HG03342 (cell line): ENCODE data around the gene PPHLN1.

Experiments
- ATAC-seq: cut with Tn5 transposase; IDR thresholded peaks from one replicate; pipeline ENCODE4 v1.9.1; 2021; ENCODE audit warnings: mild to moderate bottlenecking, moderate library complexity; ENCODE audit not compliant: unreplicated experiment

Gene PPHLN1, protein sequence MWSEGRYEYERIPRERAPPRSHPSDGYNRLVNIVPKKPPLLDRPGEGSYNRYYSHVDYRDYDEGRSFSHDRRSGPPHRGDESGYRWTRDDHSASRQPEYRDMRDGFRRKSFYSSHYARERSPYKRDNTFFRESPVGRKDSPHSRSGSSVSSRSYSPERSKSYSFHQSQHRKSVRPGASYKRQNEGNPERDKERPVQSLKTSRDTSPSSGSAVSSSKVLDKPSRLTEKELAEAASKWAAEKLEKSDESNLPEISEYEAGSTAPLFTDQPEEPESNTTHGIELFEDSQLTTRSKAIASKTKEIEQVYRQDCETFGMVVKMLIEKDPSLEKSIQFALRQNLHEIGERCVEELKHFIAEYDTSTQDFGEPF

DNA sequence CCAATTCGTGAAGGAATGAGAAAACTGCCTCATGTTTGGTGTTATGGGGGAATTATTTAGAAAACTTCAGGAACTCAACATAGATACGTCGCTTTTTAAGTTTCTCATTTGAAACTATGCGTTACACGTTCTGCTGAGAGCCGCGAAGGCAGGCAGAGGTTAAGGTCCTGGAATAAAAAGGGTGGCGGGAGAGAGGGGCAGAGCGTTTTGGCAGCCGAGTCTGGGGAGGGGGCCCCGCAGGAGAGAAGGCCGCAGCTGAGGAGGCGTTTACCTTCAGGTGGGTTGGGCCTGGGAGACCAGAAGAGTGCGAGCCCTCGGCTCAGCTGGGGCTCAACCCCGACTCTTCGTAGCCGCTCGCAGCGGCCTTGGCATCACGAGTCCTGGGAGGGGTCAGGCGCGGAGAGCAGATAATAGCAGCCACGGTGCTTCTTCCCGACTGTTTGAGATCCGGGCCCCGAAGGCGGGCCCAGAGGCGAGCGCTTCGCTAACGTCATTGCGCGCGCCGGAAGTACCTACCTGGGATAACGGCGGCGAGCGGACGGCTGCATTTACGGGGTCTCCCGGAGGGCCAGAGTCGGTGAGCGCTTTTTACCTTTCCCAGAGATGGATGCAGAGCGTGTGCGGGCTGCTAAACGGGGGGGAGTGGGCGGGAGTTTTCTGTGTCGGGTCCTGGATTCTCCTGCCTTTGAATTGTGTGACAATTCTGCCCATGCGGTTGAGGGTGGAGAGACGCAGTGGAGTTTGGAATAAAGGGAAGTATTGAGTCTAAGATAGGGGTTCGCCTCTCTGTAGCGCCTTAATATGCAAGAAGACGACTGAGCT, at the start of gene PPHLN1, which contains the start of gene ZCRB1:
PPHLN1 (plus strand) TSS at position 515 of the 822 bp plus-strand sequence. CDS start 9,736 bp downstream, outside the sequence.
ZCRB1 (minus strand) TSS at position 442 of the 822 bp plus-strand sequence. CDS start 1,992 bp downstream, outside the sequence.
- ATAC-seq = peak; percentile 90

DNA sequence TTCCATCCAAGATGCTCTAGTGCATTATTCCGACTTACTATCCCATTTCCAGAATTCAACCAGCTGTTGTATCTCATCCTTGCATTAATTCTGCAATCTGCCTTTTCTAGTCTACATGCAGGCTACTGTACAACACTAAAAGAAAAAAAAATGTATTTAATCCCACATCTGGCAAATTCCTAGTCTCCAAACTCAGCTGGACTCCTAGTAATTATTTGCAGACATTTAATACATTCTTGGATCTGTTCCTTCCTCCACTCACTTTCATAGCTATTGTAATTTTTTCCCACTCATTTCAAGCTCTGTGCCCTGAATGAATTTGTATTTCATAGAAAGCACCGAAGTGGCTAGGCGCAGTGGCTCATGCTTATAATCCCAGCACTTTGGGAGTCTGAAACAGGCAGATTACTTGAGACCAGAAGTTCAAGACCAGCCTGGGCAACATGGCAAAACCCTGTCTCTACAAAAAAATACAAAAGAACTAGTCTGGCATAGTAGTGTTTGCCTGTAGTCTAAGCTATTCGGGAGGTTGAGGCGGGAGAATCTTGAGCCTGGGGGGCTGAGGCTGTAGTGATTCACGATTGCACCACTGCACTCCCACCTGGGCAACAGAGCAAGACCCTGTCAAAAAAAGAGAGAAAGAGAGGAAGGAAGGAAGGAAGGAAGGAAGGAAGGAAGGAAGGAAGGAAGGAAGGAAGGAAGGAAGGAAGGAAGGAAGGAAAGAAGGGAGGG, 48.4 kb upstream of the PPHLN1 start:
- no peak for ATAC-seq

DNA sequence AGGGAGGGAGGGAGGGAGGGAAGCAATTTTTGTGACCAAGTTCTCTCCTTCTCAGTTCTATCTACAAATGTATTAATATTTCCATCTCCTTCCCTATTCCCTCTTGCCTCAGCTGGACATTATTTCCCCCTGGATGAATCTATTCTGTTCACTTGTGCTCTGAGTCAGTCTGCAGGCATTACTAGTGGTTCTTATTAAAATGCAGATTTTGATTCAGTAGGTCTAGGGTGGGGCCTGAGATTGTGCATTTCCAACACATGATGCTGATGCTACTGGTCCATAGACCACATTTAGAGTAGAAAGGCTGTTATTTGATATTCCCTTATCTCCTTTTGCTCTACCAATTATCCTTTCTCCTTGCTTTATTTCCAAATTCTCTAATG, 47.8 kb upstream of the PPHLN1 start:
- no peak for ATAC-seq

GRCh38 chr12:42281278-42281677, 44.7 kb upstream of the PPHLN1 start:
- no peak for ATAC-seq

- no peak for ATAC-seq
Measured at GRCh38 chr12:42281844-42282243, 44.1 kb upstream of the PPHLN1 start.

DNA sequence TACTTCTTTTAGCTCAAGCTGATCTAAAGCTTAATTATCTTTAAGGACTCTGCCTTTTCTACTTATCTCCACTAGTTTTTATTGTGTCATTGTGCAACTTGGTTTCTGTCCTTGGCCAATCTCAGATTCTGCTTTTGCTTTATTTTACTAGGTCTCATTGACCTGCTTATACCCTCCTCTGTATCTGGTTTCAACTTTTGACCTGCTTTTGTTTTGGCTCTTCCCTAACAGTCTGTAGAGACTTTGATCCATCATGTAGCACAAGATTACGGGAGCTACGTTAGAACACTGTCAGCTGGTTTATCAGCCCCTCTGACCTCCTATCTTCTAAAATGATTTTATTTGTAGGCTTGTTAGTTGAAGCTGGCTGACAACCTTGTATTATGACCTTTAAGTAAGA, 43.7 kb upstream of the PPHLN1 start:
- ATAC-seq = no peak

DNA sequence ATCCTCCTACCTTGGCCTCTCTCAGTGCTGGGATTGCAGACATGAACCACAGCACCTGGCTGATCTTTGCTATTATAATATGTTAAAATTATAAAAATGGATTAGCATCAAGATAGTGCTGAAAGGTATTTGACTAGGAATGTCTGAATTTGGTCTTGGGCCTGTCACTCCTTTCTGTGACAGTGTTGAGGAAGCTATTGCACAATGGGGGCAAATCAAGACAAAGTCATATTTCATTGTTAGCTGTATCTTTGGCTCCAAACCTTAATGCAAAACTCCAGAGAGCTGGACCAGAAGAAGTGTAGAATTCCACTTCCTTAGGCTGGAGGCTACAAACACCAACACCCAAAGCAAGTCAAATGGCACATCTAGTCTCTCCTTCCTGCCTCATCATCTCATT, 42.2 kb upstream of the PPHLN1 start:
- ATAC-seq = peak; percentile 14

- peak; percentile 64 for ATAC-seq
Measured at GRCh38 chr12:42284157-42284556, 41.8 kb upstream of the PPHLN1 start.

DNA sequence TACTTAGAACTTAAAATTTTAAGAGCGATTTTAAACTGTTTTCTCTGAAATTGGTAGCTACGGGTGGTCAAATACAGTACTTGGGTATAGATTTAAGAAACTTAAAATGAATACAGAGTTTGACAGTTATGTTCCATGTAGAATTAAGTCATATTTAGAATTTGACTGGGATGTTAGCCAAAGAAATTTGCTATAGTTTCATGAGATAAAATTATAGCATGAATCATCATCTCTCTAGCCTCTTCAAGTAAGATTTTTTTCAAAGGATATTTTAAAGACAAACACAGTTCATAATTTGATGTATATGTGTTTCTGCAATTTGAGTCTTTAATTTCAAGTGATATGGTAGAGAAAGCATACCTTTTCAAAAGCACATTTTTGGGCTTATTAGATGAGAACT, 41.1 kb upstream of the PPHLN1 start:
- ATAC-seq = no peak

- no peak for ATAC-seq
Measured at GRCh38 chr12:42285431-42285830, 40.5 kb upstream of the PPHLN1 start.

GRCh38 chr12:42286741-42287140, 39.2 kb upstream of the PPHLN1 start:
- no peak for ATAC-seq

GRCh38 chr12:42288544-42288943, 37.4 kb upstream of the PPHLN1 start:
- ATAC-seq = no peak

- ATAC-seq = no peak
Measured at GRCh38 chr12:42291680-42292079, 34.3 kb upstream of the PPHLN1 start.

- no peak for ATAC-seq
Measured at GRCh38 chr12:42296503-42297109, 29.4 kb upstream of the PPHLN1 start.

GRCh38 chr12:42298887-42299286, 27.1 kb upstream of the PPHLN1 start:
- ATAC-seq = no peak

- peak; percentile 85 for ATAC-seq
Measured at GRCh38 chr12:42299392-42300308, 26.3 kb upstream of the PPHLN1 start.

DNA sequence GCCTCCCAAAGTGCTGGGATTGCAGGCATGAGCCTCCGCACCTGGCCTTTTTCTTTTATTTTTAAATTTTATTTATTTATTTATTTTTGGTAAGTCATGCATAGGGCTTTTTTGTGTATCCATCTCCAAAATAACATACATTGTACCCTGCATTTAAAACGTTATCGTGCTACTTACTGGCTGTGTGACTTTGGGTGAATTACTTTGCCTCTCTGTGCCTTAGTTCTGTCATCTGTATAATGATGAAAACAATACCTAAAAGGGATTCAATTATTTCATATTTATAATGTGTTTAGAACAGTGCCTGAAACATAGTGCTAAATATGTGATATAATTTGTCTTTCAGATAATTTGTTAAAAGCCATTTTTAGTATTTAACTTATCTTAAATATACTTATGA, 19.7 kb upstream of the PPHLN1 start:
- ATAC-seq = no peak

GRCh38 chr12:42308390-42308789, 17.6 kb upstream of the PPHLN1 start:
- ATAC-seq = no peak

DNA sequence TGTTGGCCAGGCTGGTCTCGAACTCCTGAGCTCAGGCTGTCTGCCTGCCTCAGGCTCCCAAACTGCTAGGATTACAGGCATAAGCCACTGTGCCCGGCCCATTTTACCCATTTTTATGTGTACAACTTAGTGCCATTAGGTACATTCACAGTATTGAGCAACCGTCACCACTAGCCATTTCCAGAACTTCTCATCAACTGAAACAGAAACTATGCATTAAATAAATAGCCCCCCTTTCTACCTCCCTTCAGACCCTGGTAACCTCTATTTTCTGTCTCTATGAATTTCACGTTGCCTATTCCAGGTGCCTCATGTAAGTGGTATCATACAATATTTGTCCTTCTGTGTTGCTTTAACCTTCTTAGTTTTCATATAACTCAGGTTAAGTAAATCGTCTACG, 16.0 kb upstream of the PPHLN1 start:
- ATAC-seq = no peak

DNA sequence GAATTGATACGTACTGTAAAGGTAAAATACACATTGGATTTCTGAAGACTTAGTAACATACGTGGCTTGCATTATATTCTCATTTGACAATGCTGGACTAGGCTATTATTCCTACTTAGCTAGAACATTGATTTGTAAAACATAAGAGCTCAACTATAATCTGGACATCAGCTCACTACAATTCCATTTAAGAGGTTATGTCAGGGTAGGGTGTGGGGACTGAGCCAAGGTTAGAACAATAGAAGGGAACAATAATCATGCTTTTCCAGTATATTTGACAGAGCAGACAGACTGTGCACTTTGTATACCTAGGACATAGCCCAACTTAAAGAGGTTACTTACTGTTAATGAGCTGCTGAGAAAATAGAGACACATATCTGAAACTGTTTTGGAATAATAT, 10.9 kb upstream of the PPHLN1 start:
- no peak for ATAC-seq
